ENCODE results near the gene FAXC. TPM values are rescaled to one million over a fixed set of nuclear protein-coding genes. Genes with fewer than 3 reads are reported as not detected.

FAXC gene
- total RNA-seq: not detected

- peak; percentile 15 for DNase-seq
- H3K4me1 Mint-ChIP-seq (ENCODE audit: low read depth): no peaks in the 10 kb centered on the region
- no peaks in the 10 kb centered on the region for H3K9me3 Mint-ChIP-seq
- H3K27me3 Mint-ChIP-seq: peaks cover 61% of the 10 kb centered on the region
- CTCF ChIA-PET: interaction anchor here (2.1 kb wide), 1 partner anchor 19 kb away, joined by 9 read pairs; no protein-coding TSS in a partner anchor
- intact Hi-C loops (cut with micrococcal nuclease): loop anchor here (2.0 kb wide), 1 partner anchor 15 kb away; no protein-coding TSS in a partner anchor
- H3K36me3 Mint-ChIP-seq: no peaks in the 10 kb centered on the region
- POLR2A ChIA-PET: no interaction called here
- H3K4me3 Mint-ChIP-seq: peak within 1 kb of the TSS; percentile 45
- no peak within 1 kb of the TSS for H3K27ac Mint-ChIP-seq
Measured at GRCh38 chr6:99349171-99350141, at the start of gene FAXC. FAXC (minus strand) TSS chr6:99349674; CDS start chr6:99349372, 302 bp downstream.

GRCh38 chr6:99397287-99397686, 47.8 kb upstream of the FAXC start:
- DNase-seq: no peak
- H3K36me3 Mint-ChIP-seq: peaks cover 16% of the 10 kb centered on the region
- CTCF ChIA-PET: no interaction called here
- intact Hi-C loops (cut with micrococcal nuclease): no loop called here
- no peaks in the 10 kb centered on the region for H3K9me3 Mint-ChIP-seq
- no peak overlapping the region for H3K27ac Mint-ChIP-seq
- H3K27me3 Mint-ChIP-seq: no peaks in the 10 kb centered on the region
- POLR2A ChIA-PET: interaction anchor here (0.6 kb wide), 1 partner anchor 12 kb away, joined by 4 read pairs; no protein-coding TSS in a partner anchor
- H3K4me1 Mint-ChIP-seq (ENCODE audit: low read depth): peaks cover 5% of the 10 kb centered on the region
- H3K4me3 Mint-ChIP-seq: no peak overlapping the region

- H3K36me3 Mint-ChIP-seq: no peaks in the 10 kb centered on the region
- H3K27ac Mint-ChIP-seq: peak within 1 kb of the TSS; percentile 86
- H3K4me1 Mint-ChIP-seq (ENCODE audit: low read depth): peaks cover 5% of the 10 kb centered on the region
- peak within 1 kb of the TSS; percentile 94 for H3K4me3 Mint-ChIP-seq
- H3K9me3 Mint-ChIP-seq: no peaks in the 10 kb centered on the region
- intact Hi-C loops (cut with micrococcal nuclease): loop anchor here (1.0 kb wide), 2 partner anchors 31 to 64 kb away; partner anchors contain the start of gene PNISR
- POLR2A ChIA-PET: interaction anchor here (1.0 to 1.9 kb wide), 5 partner anchors 23 to 121 kb away, joined by 3 to 8 read pairs (median 5); partner anchors contain the start of gene USP45
- CTCF ChIA-PET: interaction anchor here (0.6 to 1.6 kb wide), 6 partner anchors 32 to 500 kb away, joined by 3 to 19 read pairs (median 7); partner anchors contain the start of gene PNISR
- H3K27me3 Mint-ChIP-seq: no peaks in the 10 kb centered on the region
- peak; percentile 75 for DNase-seq
Measured at GRCh38 chr6:99393698-99394531, 44.4 kb upstream of the FAXC start, which contains the start of gene COQ3. COQ3 (minus strand) TSS chr6:99394195; CDS start chr6:99394179, 16 bp downstream.

- peaks cover 5% of the 10 kb centered on the region for H3K4me1 Mint-ChIP-seq (ENCODE audit: low read depth)
- intact Hi-C loops (cut with micrococcal nuclease): loop anchor here (1.0 kb wide), 1 partner anchor 32 kb away; the partner anchor contains the start of gene PNISR
- no peaks in the 10 kb centered on the region for H3K36me3 Mint-ChIP-seq
- ChIA-PET POLR2A (interaction anchor here (1.0 to 1.9 kb wide), 4 partner anchors 24 to 121 kb away, joined by 3 to 8 read pairs (median 4); partner anchors contain the start of gene USP45), CTCF (interaction anchor here (0.6 to 1.6 kb wide), 5 partner anchors 32 to 501 kb away, joined by 3 to 19 read pairs (median 8); partner anchors contain the start of gene PNISR)
- H3K27me3 Mint-ChIP-seq: no peaks in the 10 kb centered on the region
- peak overlapping the region; percentile 94 for H3K4me3 Mint-ChIP-seq
- H3K9me3 Mint-ChIP-seq: no peaks in the 10 kb centered on the region
- DNase-seq: no peak
- no peak overlapping the region for H3K27ac Mint-ChIP-seq
Measured at GRCh38 chr6:99393366-99393697, 43.9 kb upstream of the FAXC start.

- intact Hi-C loops (cut with micrococcal nuclease): no loop called here
- H3K9me3 Mint-ChIP-seq: no peaks in the 10 kb centered on the region
- H3K4me3 Mint-ChIP-seq: no peak overlapping the region
- H3K36me3 Mint-ChIP-seq: no peaks in the 10 kb centered on the region
- H3K27ac Mint-ChIP-seq: no peak overlapping the region
- peaks cover 5% of the 10 kb centered on the region for H3K4me1 Mint-ChIP-seq (ENCODE audit: low read depth)
- CTCF ChIA-PET: interaction anchor here (0.8 kb wide), 1 partner anchor 60 kb away, joined by 3 read pairs; no protein-coding TSS in a partner anchor
- H3K27me3 Mint-ChIP-seq: no peaks in the 10 kb centered on the region
- POLR2A ChIA-PET: no interaction called here
- DNase-seq: no peak
Measured at GRCh38 chr6:99390896-99391295, 41.4 kb upstream of the FAXC start.

GRCh38 chr6:99384507-99384906, 35.0 kb upstream of the FAXC start:
- Mint-ChIP-seq H3K36me3 (no peaks in the 10 kb centered on the region), H3K4me1 (ENCODE audit: low read depth) (no peaks in the 10 kb centered on the region), H3K9me3 (no peaks in the 10 kb centered on the region), H3K4me3 (no peak overlapping the region), H3K27me3 (no peaks in the 10 kb centered on the region), H3K27ac (no peak overlapping the region)
- intact Hi-C loops (cut with micrococcal nuclease): no loop called here
- ChIA-PET POLR2A (no interaction called here), CTCF (no interaction called here)
- DNase-seq: no peak

- intact Hi-C loops (cut with micrococcal nuclease): no loop called here
- H3K27ac Mint-ChIP-seq: no peak overlapping the region
- H3K9me3 Mint-ChIP-seq: no peaks in the 10 kb centered on the region
- H3K4me3 Mint-ChIP-seq: no peak overlapping the region
- DNase-seq: no peak
- no peaks in the 10 kb centered on the region for H3K36me3 Mint-ChIP-seq
- H3K4me1 Mint-ChIP-seq (ENCODE audit: low read depth): no peaks in the 10 kb centered on the region
- no peaks in the 10 kb centered on the region for H3K27me3 Mint-ChIP-seq
- ChIA-PET CTCF (no interaction called here), POLR2A (no interaction called here)
Measured at GRCh38 chr6:99378636-99379035, 29.2 kb upstream of the FAXC start.

GRCh38 chr6:99369533-99369932, 20.1 kb upstream of the FAXC start:
- Mint-ChIP-seq H3K27me3 (no peaks in the 10 kb centered on the region), H3K9me3 (no peaks in the 10 kb centered on the region), H3K4me3 (no peak overlapping the region), H3K36me3 (no peaks in the 10 kb centered on the region), H3K27ac (no peak overlapping the region), H3K4me1 (ENCODE audit: low read depth) (no peaks in the 10 kb centered on the region)
- CTCF ChIA-PET: no interaction called here
- DNase-seq: no peak
- POLR2A ChIA-PET: no interaction called here
- intact Hi-C loops (cut with micrococcal nuclease): no loop called here

- Mint-ChIP-seq H3K27me3 (peaks cover under 1% of the 10 kb centered on the region), H3K4me1 (ENCODE audit: low read depth) (peaks cover 16% of the 10 kb centered on the region), H3K9me3 (no peaks in the 10 kb centered on the region), H3K27ac (no peak overlapping the region), H3K4me3 (no peak overlapping the region), H3K36me3 (no peaks in the 10 kb centered on the region)
- intact Hi-C loops (cut with micrococcal nuclease): no loop called here
- ChIA-PET POLR2A (no interaction called here), CTCF (interaction anchor here (1.1 kb wide), 1 partner anchor 37 kb away, joined by 4 read pairs; no protein-coding TSS in a partner anchor)
- DNase-seq: no peak
Measured at GRCh38 chr6:99366852-99367251, 17.4 kb upstream of the FAXC start.

GRCh38 chr6:99364026-99364425, 14.6 kb upstream of the FAXC start:
- CTCF ChIA-PET: interaction anchor here (0.8 to 1.7 kb wide), 3 partner anchors 32 to 62 kb away, joined by 3 to 5 read pairs (median 5); no protein-coding TSS in a partner anchor

GRCh38 chr6:99362678-99363268, 13.3 kb upstream of the FAXC start:
- DNase-seq: no peak
- Mint-ChIP-seq H3K36me3 (no peaks in the 10 kb centered on the region), H3K4me1 (ENCODE audit: low read depth) (peaks cover 16% of the 10 kb centered on the region), H3K9me3 (no peaks in the 10 kb centered on the region), H3K4me3 (no peak overlapping the region), H3K27me3 (peaks cover 21% of the 10 kb centered on the region), H3K27ac (no peak overlapping the region)
- POLR2A ChIA-PET: no interaction called here
- CTCF ChIA-PET: no interaction called here
- intact Hi-C loops (cut with micrococcal nuclease): loop anchor here (5.0 kb wide), 1 partner anchor 155 kb away; the partner anchor contains the start of gene USP45

More at GRCh38 chr6:99364026-99364425, 14.6 kb upstream of the FAXC start:
- POLR2A ChIA-PET: no interaction called here
- peaks cover 16% of the 10 kb centered on the region for H3K4me1 Mint-ChIP-seq (ENCODE audit: low read depth)
- DNase-seq: peak; percentile 11
- peaks cover 21% of the 10 kb centered on the region for H3K27me3 Mint-ChIP-seq
- H3K9me3 Mint-ChIP-seq: no peaks in the 10 kb centered on the region
- no peak overlapping the region for H3K4me3 Mint-ChIP-seq
- no peaks in the 10 kb centered on the region for H3K36me3 Mint-ChIP-seq
- H3K27ac Mint-ChIP-seq: no peak overlapping the region
- intact Hi-C loops (cut with micrococcal nuclease): loop anchor here (1.0 to 5.0 kb wide), 6 partner anchors 15 to 174 kb away; partner anchors contain the start of genes FAXC and USP45

All from activated CD4-positive, alpha-beta memory T cell treated with anti-CD3 and anti-CD28 coated beads for 36 hours (primary cell).